ENCODE measurements around the gene SETD3. TPM values are rescaled to one million over a fixed set of nuclear protein-coding genes. Genes with fewer than 3 reads are reported as not detected.
A peak's percentile ranks its signal among the peaks of the same experiment; 100 is the strongest.

Gene SETD3
- total RNA-seq, 1 experiment from 2014 or later: 46.8 TPM

DNA sequence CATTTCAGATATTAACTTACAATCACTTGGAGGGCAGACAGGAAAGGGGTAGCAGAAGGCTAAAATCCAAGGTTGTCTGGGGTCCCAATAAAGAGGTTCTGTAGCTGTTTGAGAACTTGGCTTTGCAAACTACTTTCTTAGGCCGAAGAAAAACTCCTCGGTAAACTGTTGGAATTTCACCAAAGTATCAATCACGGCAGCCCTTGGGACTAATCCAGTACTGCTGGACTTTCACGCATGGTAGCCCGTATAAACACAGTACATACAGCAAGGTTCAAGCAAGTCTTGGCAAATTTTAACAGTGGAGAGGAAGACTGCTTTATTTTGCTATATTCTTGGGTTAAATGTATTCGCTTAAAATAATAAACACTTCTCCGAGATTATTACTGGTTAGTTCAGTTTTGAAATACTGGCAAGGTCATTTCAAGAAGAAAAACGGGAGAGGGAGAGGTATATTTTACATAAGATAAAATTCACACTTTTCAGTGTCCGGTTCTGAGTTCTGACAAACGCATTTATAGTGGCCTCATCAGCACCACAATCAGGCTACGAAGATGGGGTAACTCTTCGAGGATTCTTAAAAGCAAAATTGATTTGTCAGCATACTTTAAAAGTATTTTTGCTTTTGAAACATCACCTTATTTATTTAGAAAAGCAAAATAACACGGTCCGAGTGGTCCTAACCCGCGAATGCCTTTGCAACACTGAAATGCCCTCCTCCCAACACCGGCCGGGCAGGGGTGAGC is 1.3 kb downstream of the SETD3 start:
- Histone ChIP-seq H3F3A (ENCODE audit: low read length, unreplicated experiment) (no peaks in the 10 kb centered on the region), H4K20me1 (ENCODE audit: low read length) (peaks cover 49% of the 10 kb centered on the region), H3K4me2 (ENCODE audit: low read length) (peak overlapping the region; percentile 95), H3K4me1 (ENCODE audit: insufficient read depth, low read length) (peaks cover 21% of the 10 kb centered on the region), H3K36me3 (ENCODE audit: low read depth, low read length) (no peaks in the 10 kb centered on the region), H2AFZ (ENCODE audit: low read length) (peak overlapping the region; percentile 82), H3K79me2 (ENCODE audit: low read length) (peaks cover 90% of the 10 kb centered on the region), H3K4me3 (ENCODE audit: low read length) (peak overlapping the region; percentile 89), H3K27me3 (ENCODE audit: low read length) (no peaks in the 10 kb centered on the region), H3K9me2 (replicated peaks; ENCODE audit: low read length) (no peaks in the 10 kb centered on the region), H3K9me3 (ENCODE audit: low read length) (no peaks in the 10 kb centered on the region), H3K9ac (ENCODE audit: low read length) (peak overlapping the region; percentile 65), H3K27ac (ENCODE audit: low read length) (peak overlapping the region; percentile 18)
- TSS peak; percentile 37 for BruUV-seq (replicated peaks)
- ATAC-seq (no peak), DNase-seq (no peak)
- TF ChIP-seq EZH2 (IDR thresholded peaks at IDR 0.05; ENCODE audit: low read length, unreplicated experiment) (no peak), CTCF (conservative IDR thresholded peaks at IDR 0.05; ENCODE audit: low read depth, low read length) (no peak), EZH2phosphoT487 (IDR thresholded peaks at IDR 0.05; ENCODE audit: borderline replicate concordance, low read length) (no peak)
- ChIA-PET POLR2A (ENCODE audit: unreplicated experiment) (interaction anchor here (0.7 kb wide), 1 partner anchor 13 kb away, joined by 3 read pairs; no protein-coding TSS in a partner anchor), CTCF (interaction anchor here (0.6 to 0.7 kb wide), 2 partner anchors 10 to 17 kb away, joined by 3 to 4 read pairs; no protein-coding TSS in a partner anchor)
- intact Hi-C loops (cut with micrococcal nuclease): no loop called here

DNA sequence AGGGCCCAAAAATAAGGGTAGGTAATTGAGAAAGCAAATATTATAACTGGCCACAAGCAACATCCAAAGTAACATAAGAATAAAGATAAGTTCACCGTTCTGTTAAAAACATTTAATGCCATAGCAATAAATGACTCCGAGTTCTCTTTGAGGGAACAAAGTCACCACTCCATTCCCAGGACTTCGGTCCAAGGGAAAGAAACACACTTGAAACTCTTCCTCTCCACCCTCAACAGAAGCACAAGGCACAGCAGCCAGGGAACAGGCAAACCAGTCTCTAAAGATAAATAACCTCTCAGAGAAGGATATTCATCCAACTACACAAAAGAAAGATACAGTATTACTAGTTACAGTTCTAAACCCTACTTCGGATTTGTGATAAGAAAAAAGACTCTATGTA is 2.5 kb downstream of the SETD3 start:
- no peaks in the 10 kb centered on the region for H3K36me3 ChIP-seq (ENCODE audit: low read depth, low read length)
- H3K4me2 ChIP-seq (ENCODE audit: low read length): peak overlapping the region; percentile 95
- H3K27ac ChIP-seq (ENCODE audit: low read length): no peak overlapping the region
- H3K27me3 ChIP-seq (ENCODE audit: low read length): no peaks in the 10 kb centered on the region
- H4K20me1 ChIP-seq (ENCODE audit: low read length): peaks cover 43% of the 10 kb centered on the region
- no peaks in the 10 kb centered on the region for H3F3A ChIP-seq (ENCODE audit: low read length, unreplicated experiment)
- no peaks in the 10 kb centered on the region for H3K9me3 ChIP-seq (ENCODE audit: low read length)
- peak overlapping the region; percentile 89 for H3K4me3 ChIP-seq (ENCODE audit: low read length)
- no peak for TF ChIP-seq CTCF (conservative IDR thresholded peaks at IDR 0.05; ENCODE audit: low read depth, low read length)
- TF ChIP-seq EZH2phosphoT487 (IDR thresholded peaks at IDR 0.05; ENCODE audit: borderline replicate concordance, low read length): no peak
- no peak for TF ChIP-seq EZH2 (IDR thresholded peaks at IDR 0.05; ENCODE audit: low read length, unreplicated experiment)
- H3K4me1 ChIP-seq (ENCODE audit: insufficient read depth, low read length): peaks cover 20% of the 10 kb centered on the region
- POLR2A ChIA-PET (ENCODE audit: unreplicated experiment): no interaction called here
- no peak for ATAC-seq
- H3K9me2 ChIP-seq (replicated peaks; ENCODE audit: low read length): no peaks in the 10 kb centered on the region
- peak overlapping the region; percentile 65; the same call in 1 of the 2 replicates for H3K9ac ChIP-seq (ENCODE audit: low read length)
- BruUV-seq (replicated peaks): no TSS peak
- DNase-seq: no peak
- intact Hi-C loops (cut with micrococcal nuclease): no loop called here
- peaks cover 89% of the 10 kb centered on the region for H3K79me2 ChIP-seq (ENCODE audit: low read length)
- H2AFZ ChIP-seq (ENCODE audit: low read length): peak overlapping the region; percentile 82
- CTCF ChIA-PET: no interaction called here

DNA sequence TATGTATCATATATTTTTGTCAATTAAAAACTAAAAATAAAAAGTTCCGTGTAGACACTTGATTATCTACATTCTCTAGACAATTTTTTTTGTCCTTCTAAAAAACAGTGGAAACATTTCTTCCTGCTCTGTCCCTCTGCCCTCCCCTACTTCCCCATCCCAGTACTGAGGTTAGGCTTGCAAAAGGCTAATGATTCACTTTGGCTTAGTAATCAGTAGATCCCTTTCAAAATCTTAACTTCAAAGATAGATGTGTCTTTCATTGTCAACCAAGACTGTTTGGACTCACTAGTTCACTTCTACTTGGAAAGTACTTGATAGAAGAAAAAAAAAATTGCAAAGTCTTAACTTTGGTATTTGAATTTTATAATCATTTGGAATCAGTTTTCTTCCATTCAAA is 3.8 kb downstream of the SETD3 start:
- H4K20me1 ChIP-seq (ENCODE audit: low read length): peaks cover 37% of the 10 kb centered on the region; the same call in 1 of the 2 replicates
- TF ChIP-seq CTCF (conservative IDR thresholded peaks at IDR 0.05; ENCODE audit: low read depth, low read length): no peak
- TF ChIP-seq EZH2 (IDR thresholded peaks at IDR 0.05; ENCODE audit: low read length, unreplicated experiment): no peak
- TF ChIP-seq EZH2phosphoT487 (IDR thresholded peaks at IDR 0.05; ENCODE audit: borderline replicate concordance, low read length): no peak
- POLR2A ChIA-PET (ENCODE audit: unreplicated experiment): no interaction called here

More for the DNA sequence above, 3.8 kb downstream of the SETD3 start:
- H3K9me3 ChIP-seq (ENCODE audit: low read length): no peaks in the 10 kb centered on the region
- no peak overlapping the region for H3K9ac ChIP-seq (ENCODE audit: low read length)
- BruUV-seq (replicated peaks): no TSS peak
- no peak overlapping the region for H3K4me2 ChIP-seq (ENCODE audit: low read length)
- H3K27me3 ChIP-seq (ENCODE audit: low read length): no peaks in the 10 kb centered on the region
- H3K36me3 ChIP-seq (ENCODE audit: low read depth, low read length): no peaks in the 10 kb centered on the region
- H3K27ac ChIP-seq (ENCODE audit: low read length): no peak overlapping the region
- H3K4me3 ChIP-seq (ENCODE audit: low read length): no peak overlapping the region
- peak; percentile 31 for DNase-seq
- no peaks in the 10 kb centered on the region for H3K9me2 ChIP-seq (replicated peaks; ENCODE audit: low read length)
- H2AFZ ChIP-seq (ENCODE audit: low read length): no peak overlapping the region
- H3K79me2 ChIP-seq (ENCODE audit: low read length): peaks cover 89% of the 10 kb centered on the region
- intact Hi-C loops (cut with micrococcal nuclease): no loop called here
- H3K4me1 ChIP-seq (ENCODE audit: insufficient read depth, low read length): peaks cover 18% of the 10 kb centered on the region
- CTCF ChIA-PET: no interaction called here
- no peaks in the 10 kb centered on the region for H3F3A ChIP-seq (ENCODE audit: low read length, unreplicated experiment)
- no peak for ATAC-seq
